ENCODE results near the gene SF3B2. TPM values are rescaled to one million over a fixed set of nuclear protein-coding genes. Genes with fewer than 3 reads are reported as not detected.
A peak's percentile ranks its signal among the peaks of the same experiment; 100 is the strongest.

The SF3B2 gene
- polyA plus RNA-seq, 3 donors: 32.1 to 107 (median 52.6) TPM

- intact Hi-C loops (cut with micrococcal nuclease): no loop called here
- H3K4me3 ChIP-seq (replicated peaks in 1 of 3; ENCODE audit: low read depth in 2 of 3, low read length in 3 of 3): no peak overlapping the region
- no peak for DNase-seq
- Mint-ChIP-seq H3K27ac (peak overlapping the region in 1 of 7 donors; percentile 63), H3K4me3 (no peak overlapping the region), H3K4me1 (peaks cover 46% of the 10 kb centered on the region), H3K27me3 (ENCODE audit: low read depth in 3 of 3) (no peaks in the 10 kb centered on the region), H3K9me3 (peaks cover 0 to 1% (median 0%) of the 10 kb centered on the region in 7 donors), H3K36me3 (peaks cover 4 to 6% of the 10 kb centered on the region in 2 donors)
- peaks cover 18% of the 10 kb centered on the region for H4K20me1 ChIP-seq (ENCODE audit: insufficient read depth, low read length)
- H3K4me1 ChIP-seq (ENCODE audit: control insufficient read depth in 1 of 2, insufficient read depth in 2 of 2, low read length in 2 of 2): peaks cover 22 to 35% of the 10 kb centered on the region in 2 donors
- no peak overlapping the region for H3K9ac ChIP-seq (ENCODE audit: insufficient read depth, low read length, poor library complexity, severe bottlenecking)
- no peak overlapping the region for H3K4me2 ChIP-seq (replicated peaks; ENCODE audit: extremely low read depth, low read length, poor library complexity, severe bottlenecking)
- no peaks in the 10 kb centered on the region for H3K27me3 ChIP-seq (ENCODE audit: control insufficient read depth in 2 of 2, insufficient read depth in 2 of 2, low read length in 2 of 2)
- no peak for TF ChIP-seq CTCF (IDR thresholded peaks at IDR 0.05)
- peaks cover 88% of the 10 kb centered on the region for H3K79me2 ChIP-seq (ENCODE audit: insufficient read depth, low read length)
- H3K27ac ChIP-seq (ENCODE audit: low read depth in 1 of 2, low read length in 2 of 2): no peak overlapping the region
- no peak overlapping the region for H2AFZ ChIP-seq (ENCODE audit: insufficient read depth, low read depth, low read length, poor library complexity, severe bottlenecking)
- no peaks in the 10 kb centered on the region for H3K36me3 ChIP-seq (replicated peaks in 1 of 2; ENCODE audit: control insufficient read depth in 1 of 2, insufficient read depth in 2 of 2, low read length in 2 of 2)
- WGBS (ENCODE audit: insufficient coverage): no CpG with 5 or more reads among the region's 3 CpGs
- H3K9me3 ChIP-seq (replicated peaks in 1 of 2; ENCODE audit: control insufficient read depth in 1 of 2, insufficient read depth in 1 of 2, low read length in 2 of 2): no peaks in the 10 kb centered on the region
Measured at GRCh38 chr11:66084821-66085475, 32.8 kb downstream of the SF3B2 start.

GRCh38 chr11:66087148-66087908 lies 35.2 kb downstream of the SF3B2 start:
- Histone ChIP-seq H2AFZ (ENCODE audit: insufficient read depth, low read depth, low read length, poor library complexity, severe bottlenecking) (no peak overlapping the region), H4K20me1 (ENCODE audit: insufficient read depth, low read length) (peaks cover 18% of the 10 kb centered on the region), H3K4me1 (ENCODE audit: control insufficient read depth in 1 of 2, insufficient read depth in 2 of 2, low read length in 2 of 2) (peaks cover 2 to 11% of the 10 kb centered on the region in 2 donors), H3K27me3 (ENCODE audit: control insufficient read depth in 2 of 2, insufficient read depth in 2 of 2, low read length in 2 of 2) (no peaks in the 10 kb centered on the region), H3K4me3 (replicated peaks in 1 of 3; ENCODE audit: low read depth in 2 of 3, low read length in 3 of 3) (no peak overlapping the region), H3K9me3 (replicated peaks in 1 of 2; ENCODE audit: control insufficient read depth in 1 of 2, insufficient read depth in 1 of 2, low read length in 2 of 2) (no peaks in the 10 kb centered on the region), H3K36me3 (replicated peaks in 1 of 2; ENCODE audit: control insufficient read depth in 1 of 2, insufficient read depth in 2 of 2, low read length in 2 of 2) (no peaks in the 10 kb centered on the region), H3K27ac (ENCODE audit: low read depth in 1 of 2, low read length in 2 of 2) (no peak overlapping the region), H3K9ac (ENCODE audit: insufficient read depth, low read length, poor library complexity, severe bottlenecking) (no peak overlapping the region), H3K4me2 (replicated peaks; ENCODE audit: extremely low read depth, low read length, poor library complexity, severe bottlenecking) (no peak overlapping the region), H3K79me2 (ENCODE audit: insufficient read depth, low read length) (peaks cover 79% of the 10 kb centered on the region)
- DNase-seq: no peak
- peaks cover 24% of the 10 kb centered on the region for H3K4me1 Mint-ChIP-seq
- 100% methylated on average over 3 of the region's 9 CpGs for WGBS (ENCODE audit: insufficient coverage)
- H3K4me3 Mint-ChIP-seq: no peak overlapping the region
- intact Hi-C loops (cut with micrococcal nuclease): no loop called here
- H3K36me3 Mint-ChIP-seq: peaks cover 6 to 8% of the 10 kb centered on the region in 2 donors
- H3K27me3 Mint-ChIP-seq (ENCODE audit: low read depth in 3 of 3): no peaks in the 10 kb centered on the region
- H3K27ac Mint-ChIP-seq: peak overlapping the region in 2 of 7 donors; percentile 10 to 33
- no peak for TF ChIP-seq CTCF (IDR thresholded peaks at IDR 0.05)
- H3K9me3 Mint-ChIP-seq: no peaks in the 10 kb centered on the region

Measured in CD14-positive monocyte (primary cell).